Suprapubic skin (tissue), 4 donors: Measurements from ENCODE around the gene PTPRN2.

Experiments
- POLR2A ChIP-seq, 2 donors: fragments of 450-650 bp; IDR thresholded peaks; one replicate each; pipeline ENCODE4 v1.6.1; 2017; ENCODE audit warnings: antibody characterized with exemption in 2 of 2, mild to moderate bottlenecking in 2 of 2, moderate library complexity in 2 of 2
- POLR2AphosphoS5 ChIP-seq, 3 donors: sonication (generic); formaldehyde crosslinking; IDR thresholded peaks; one replicate each; pipeline ENCODE4 v1.6.1; 2017; ENCODE audit warnings: antibody characterized with exemption in 3 of 3
- TF ChIP-seq, protein P1 (sequence below), 2 donors: fragments of 200-600 bp in 1 of 2; fragments of 450-650 bp in 1 of 2; sonication (generic) in 1 of 2; IDR thresholded peaks; one replicate each; pipeline ENCODE4 v1.5.1; 2016 to 2019; ENCODE audit warnings: antibody characterized with exemption in 2 of 2, mild to moderate bottlenecking in 1 of 2, moderate library complexity in 1 of 2

DNA sequence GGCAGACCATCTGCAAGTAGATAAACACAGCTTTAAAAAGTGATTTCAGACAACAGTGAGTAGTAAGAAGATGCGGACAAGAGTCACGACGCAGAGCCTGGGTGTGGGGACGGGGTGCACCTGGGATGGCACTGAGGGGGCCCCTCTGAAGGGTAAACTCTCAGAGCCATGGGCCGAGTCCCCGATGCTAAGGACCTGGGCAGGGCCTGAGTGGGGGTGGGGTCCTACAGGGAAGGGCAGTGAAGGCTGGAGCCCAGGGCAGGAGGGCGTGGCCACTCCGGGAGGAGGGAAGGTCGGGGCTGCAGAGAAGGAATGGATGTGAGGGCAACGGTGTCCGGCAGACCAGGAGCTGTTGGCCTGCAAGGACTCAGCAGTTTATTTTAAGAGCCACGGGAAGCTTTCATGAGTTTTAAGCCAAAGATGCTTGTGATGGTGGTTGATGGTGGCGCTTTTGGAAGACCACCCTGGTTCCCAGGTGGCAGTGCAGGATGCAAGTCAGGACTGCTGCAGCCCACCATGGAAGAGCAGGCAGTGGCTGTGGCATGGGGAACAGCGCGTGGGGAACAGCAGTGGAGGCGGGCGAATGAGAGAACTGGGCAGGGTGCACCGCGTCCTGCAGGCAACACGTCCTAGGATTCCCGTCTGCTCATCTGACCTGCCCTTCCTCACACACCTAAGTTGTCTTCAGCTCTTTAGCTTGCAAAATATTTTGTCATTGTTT, 954.0 kb downstream of the PTPRN2 start:
- TF ChIP-seq, protein P1, sequence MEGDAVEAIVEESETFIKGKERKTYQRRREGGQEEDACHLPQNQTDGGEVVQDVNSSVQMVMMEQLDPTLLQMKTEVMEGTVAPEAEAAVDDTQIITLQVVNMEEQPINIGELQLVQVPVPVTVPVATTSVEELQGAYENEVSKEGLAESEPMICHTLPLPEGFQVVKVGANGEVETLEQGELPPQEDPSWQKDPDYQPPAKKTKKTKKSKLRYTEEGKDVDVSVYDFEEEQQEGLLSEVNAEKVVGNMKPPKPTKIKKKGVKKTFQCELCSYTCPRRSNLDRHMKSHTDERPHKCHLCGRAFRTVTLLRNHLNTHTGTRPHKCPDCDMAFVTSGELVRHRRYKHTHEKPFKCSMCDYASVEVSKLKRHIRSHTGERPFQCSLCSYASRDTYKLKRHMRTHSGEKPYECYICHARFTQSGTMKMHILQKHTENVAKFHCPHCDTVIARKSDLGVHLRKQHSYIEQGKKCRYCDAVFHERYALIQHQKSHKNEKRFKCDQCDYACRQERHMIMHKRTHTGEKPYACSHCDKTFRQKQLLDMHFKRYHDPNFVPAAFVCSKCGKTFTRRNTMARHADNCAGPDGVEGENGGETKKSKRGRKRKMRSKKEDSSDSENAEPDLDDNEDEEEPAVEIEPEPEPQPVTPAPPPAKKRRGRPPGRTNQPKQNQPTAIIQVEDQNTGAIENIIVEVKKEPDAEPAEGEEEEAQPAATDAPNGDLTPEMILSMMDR (IDR thresholded peaks at IDR 0.05) = no peak
- TF ChIP-seq POLR2AphosphoS5 (IDR thresholded peaks at IDR 0.05) (no peak), POLR2A (IDR thresholded peaks at IDR 0.05) (no peak)
